ENCODE measurements around the gene EPHA7. TPM values are rescaled to one million over a fixed set of nuclear protein-coding genes. Genes with fewer than 3 reads are reported as not detected.

Gene EPHA7
- total RNA-seq, 2 donors from 2014 or later = 0.26 to 0.33 TPM

DNA sequence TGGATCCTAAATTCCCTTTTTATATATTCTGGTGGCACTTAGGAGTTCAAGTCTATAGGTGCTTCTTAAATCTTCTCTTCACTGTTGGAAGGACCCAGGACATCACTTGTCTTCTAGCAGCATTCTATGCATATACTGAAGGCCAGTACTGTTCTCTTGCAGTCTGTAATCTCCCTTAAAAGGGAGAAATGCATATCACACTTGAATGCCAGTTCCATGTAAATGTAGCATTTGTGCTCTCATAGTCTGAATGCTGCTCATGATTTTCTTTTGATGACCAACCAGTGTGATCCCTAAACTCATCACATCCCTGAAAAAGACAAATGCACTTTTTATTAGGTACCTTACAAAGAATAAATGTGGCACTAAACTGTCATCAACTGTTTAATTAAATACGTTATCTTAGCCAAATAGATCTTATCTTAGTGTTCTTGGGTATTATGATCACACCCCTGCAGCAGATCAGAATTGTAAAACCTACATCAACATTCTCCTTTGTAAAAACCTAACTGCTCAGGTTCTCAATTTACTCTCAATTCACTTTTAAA, 176.1 kb downstream of the EPHA7 start:
- no peaks in the 10 kb centered on the region for H3K27me3 ChIP-seq
- WGBS, 2 donors = 18 to 22% methylated on average over 1 of the region's 1 CpG
- H3K36me3 ChIP-seq (replicated peaks in 1 of 2; ENCODE audit: insufficient read depth in 1 of 2, low read depth in 2 of 2) = no peaks in the 10 kb centered on the region
- no peaks in the 10 kb centered on the region for H3K9me3 ChIP-seq
- H3K4me1 ChIP-seq = no peaks in the 10 kb centered on the region
- H3K27ac ChIP-seq = no peak overlapping the region
- DNase-seq (no peak), ATAC-seq (no peak)
- no peak overlapping the region for H3K4me3 ChIP-seq
- intact Hi-C loops (cut with DNase I) = no loop called here
- no peak for TF ChIP-seq POLR2A (IDR thresholded peaks at IDR 0.05)
- no peak for TF ChIP-seq CTCF (IDR thresholded peaks at IDR 0.05)

DNA sequence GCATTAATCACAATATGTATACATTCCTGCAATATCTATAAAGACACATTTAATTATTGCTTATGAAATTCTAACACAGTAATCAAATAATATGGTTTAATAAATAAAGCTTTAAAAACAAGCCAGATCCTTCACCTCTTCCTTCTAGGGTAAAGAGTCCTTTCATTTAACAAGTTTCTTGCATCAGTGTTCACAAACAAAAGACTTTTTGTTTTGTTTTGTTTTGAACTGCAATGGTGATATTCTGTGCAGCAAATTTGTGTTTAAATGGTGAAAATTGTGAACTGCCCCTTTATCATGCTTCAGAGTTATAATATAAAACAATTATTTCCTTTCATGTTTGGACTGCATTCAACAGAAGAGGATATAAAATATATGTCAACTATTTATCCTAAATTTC, 177.3 kb downstream of the EPHA7 start:
- Histone ChIP-seq H3K4me3 (no peak overlapping the region), H3K27ac (no peak overlapping the region), H3K27me3 (no peaks in the 10 kb centered on the region), H3K9me3 (no peaks in the 10 kb centered on the region), H3K4me1 (no peaks in the 10 kb centered on the region), H3K36me3 (replicated peaks in 1 of 2; ENCODE audit: insufficient read depth in 1 of 2, low read depth in 2 of 2) (no peaks in the 10 kb centered on the region)
- TF ChIP-seq CTCF (IDR thresholded peaks at IDR 0.05) = no peak
- TF ChIP-seq POLR2A (IDR thresholded peaks at IDR 0.05) = no peak
- ATAC-seq (no peak), DNase-seq (no peak)
- intact Hi-C loops (cut with DNase I) = no loop called here

- TF ChIP-seq CTCF (IDR thresholded peaks at IDR 0.05) (no peak), POLR2A (IDR thresholded peaks at IDR 0.05) (no peak)
- H3K9me3 ChIP-seq = no peaks in the 10 kb centered on the region
Observed at GRCh38 chr6:93238632-93239031, 180.7 kb downstream of the EPHA7 start.

DNA sequence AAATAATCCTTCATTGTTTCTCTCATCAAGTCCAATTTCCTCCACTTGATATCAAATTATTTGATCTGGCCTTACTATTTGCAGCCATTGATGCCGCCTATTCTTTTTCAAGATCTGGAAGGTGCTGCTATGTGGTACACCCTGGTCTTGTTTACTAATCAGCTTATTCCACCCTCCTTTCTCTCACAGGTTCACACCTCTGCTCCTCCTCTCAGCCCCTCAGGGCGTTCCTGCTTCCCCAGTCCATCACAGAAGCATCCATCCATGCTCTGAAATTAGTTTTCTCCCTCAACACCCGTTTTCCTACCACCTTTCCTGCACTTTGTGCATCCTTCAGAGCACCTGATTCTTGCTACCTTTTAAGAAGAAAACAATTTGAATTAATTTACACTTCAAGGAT, 183.6 kb downstream of the EPHA7 start:
- intact Hi-C loops (cut with DNase I) = no loop called here
- H3K9me3 ChIP-seq = no peaks in the 10 kb centered on the region
- TF ChIP-seq POLR2A (IDR thresholded peaks at IDR 0.05) = no peak
- TF ChIP-seq CTCF (IDR thresholded peaks at IDR 0.05) = no peak
- no peak overlapping the region for H3K27ac ChIP-seq
- H3K4me1 ChIP-seq = no peaks in the 10 kb centered on the region
- no peak overlapping the region for H3K4me3 ChIP-seq
- no peaks in the 10 kb centered on the region for H3K36me3 ChIP-seq (replicated peaks in 1 of 2; ENCODE audit: insufficient read depth in 1 of 2, low read depth in 2 of 2)
- WGBS, 2 donors = 50 to 59% methylated on average over 3 of the region's 3 CpGs
- ATAC-seq (no peak), DNase-seq (no peak)
- no peaks in the 10 kb centered on the region for H3K27me3 ChIP-seq

More at GRCh38 chr6:93238632-93239031, 180.7 kb downstream of the EPHA7 start:
- no peaks in the 10 kb centered on the region for H3K27me3 ChIP-seq
- no peak overlapping the region for H3K4me3 ChIP-seq
- intact Hi-C loops (cut with DNase I) = no loop called here
- H3K36me3 ChIP-seq (replicated peaks in 1 of 2; ENCODE audit: insufficient read depth in 1 of 2, low read depth in 2 of 2) = no peaks in the 10 kb centered on the region
- DNase-seq (no peak), ATAC-seq (no peak)
- 61 to 65% methylated on average over 1 of the region's 1 CpG for WGBS, 2 donors
- H3K4me1 ChIP-seq = no peaks in the 10 kb centered on the region
- no peak overlapping the region for H3K27ac ChIP-seq

DNA sequence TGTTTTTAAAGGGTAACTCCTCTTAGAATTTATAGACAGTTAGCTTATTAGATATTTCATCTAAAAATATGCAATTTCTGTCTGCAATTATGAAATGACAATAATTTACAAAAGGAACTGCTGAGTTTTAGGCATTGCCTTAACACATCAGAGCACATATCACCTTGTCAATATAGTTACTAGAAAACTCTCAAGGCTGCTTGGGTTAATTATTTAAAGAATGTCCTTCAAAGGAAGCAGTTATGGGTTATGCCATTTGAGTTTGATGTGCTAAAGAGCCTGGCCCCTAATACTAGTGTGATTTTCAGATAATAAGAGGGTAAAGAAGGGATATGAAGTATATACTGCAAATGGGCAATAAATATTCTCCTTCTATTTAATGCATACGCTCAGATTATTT, 192.5 kb downstream of the EPHA7 start:
- Histone ChIP-seq H3K36me3 (replicated peaks in 1 of 2; ENCODE audit: insufficient read depth in 1 of 2, low read depth in 2 of 2) (no peaks in the 10 kb centered on the region), H3K9me3 (no peaks in the 10 kb centered on the region), H3K27ac (no peak overlapping the region), H3K4me1 (peaks cover 7% of the 10 kb centered on the region), H3K4me3 (no peak overlapping the region), H3K27me3 (no peaks in the 10 kb centered on the region)
- ATAC-seq = no peak
- intact Hi-C loops (cut with DNase I) = no loop called here
- no peak for DNase-seq
- WGBS, 2 donors = 76 to 77% methylated on average over 1 of the region's 1 CpG
- TF ChIP-seq CTCF (IDR thresholded peaks at IDR 0.05) (no peak), POLR2A (IDR thresholded peaks at IDR 0.05) (no peak)

Measured in body of pancreas (tissue), 4 donors.